GM19372 (cell line): ENCODE measurements around the gene TLCD2.
"Not testable (repeated sequence)": the region's sequence is repeated elsewhere in the genome, so short reads cannot be mapped to it uniquely, and the experiment has no call there.

ENCODE experiments used
- ATAC-seq: cut with Tn5 transposase; IDR thresholded peaks from one replicate; pipeline ENCODE4 v1.9.1; 2021; ENCODE audit warnings: mild to moderate bottlenecking, low read depth, moderate library complexity; ENCODE audit not compliant: unreplicated experiment

TLCD2 gene

DNA sequence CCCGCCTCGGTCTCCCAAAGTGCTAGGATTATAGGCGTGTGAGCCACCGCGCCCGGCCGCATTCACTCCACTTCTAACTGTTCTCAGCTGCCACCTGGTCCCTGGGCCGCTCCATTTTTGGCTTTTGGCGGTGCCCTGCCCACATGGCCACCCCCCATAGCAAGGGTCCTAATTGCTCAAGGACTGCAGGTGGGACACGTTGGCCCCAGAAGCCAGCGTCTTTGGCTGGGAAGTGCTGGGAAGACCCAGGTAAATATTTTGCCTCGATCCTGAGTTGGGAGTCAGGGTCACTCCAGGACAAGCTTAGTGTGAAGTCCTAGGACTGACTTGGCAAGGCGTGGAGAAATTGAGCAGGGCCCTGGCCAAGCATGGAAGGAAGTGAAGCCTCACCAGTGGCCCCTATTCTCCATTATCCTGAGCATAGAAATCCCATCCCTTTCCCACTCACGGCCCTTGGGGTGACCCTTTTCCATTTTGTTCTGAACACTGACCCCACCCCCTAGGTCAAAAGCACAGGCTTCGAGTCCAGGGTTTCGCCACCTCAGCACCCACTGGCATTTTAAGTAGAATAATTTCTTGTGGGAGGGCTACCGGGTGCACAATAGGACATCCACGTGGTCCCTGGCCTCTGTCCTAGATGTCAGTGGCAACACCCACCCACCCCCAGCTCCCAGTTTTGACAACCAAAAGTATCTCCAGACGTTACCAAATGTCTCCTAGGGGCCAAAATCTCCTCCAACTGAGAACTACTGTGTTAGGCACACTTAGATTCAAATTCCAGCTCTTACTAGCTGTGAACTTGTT lies 8.4 kb upstream of the TLCD2 start:
- no peak for ATAC-seq

DNA sequence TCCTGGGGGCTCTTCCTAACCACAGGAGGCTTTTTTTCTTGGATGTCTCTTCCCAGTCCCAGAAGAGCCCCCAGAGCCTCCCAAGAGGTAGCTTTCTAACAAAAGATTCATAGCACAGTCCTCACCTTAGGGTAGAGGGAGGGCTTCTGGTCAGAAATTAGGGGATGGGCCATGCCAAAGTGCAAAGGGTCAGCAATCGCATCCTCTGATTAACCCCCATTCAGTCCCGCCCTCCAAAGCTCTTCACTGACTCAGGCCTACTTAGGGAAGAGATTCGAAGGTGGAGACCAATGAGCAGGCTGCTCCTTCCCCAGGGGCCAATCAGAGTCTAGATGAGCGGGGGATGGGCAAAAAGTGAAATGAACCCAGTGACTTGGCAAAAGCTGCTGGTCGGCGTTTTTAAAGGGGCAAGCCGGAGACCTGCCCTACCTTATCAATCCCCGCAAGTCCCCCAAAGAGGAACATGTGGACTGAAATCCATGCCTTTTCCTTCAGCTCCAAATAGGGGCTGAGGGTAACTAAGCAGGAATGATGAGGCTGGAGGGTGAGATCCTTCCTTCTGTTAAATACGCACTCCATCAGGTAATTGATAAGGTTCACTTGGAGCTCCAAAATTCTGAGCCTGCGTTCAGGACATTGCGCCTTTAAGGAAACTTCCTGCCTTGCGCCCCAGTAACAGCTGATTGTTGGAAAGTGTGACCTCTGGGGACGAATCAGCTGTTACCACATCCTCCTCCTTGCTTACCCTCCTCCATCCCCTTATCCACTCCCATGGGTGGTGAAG lies 6.9 kb upstream of the TLCD2 start:
- ATAC-seq, result peak; percentile 47

DNA sequence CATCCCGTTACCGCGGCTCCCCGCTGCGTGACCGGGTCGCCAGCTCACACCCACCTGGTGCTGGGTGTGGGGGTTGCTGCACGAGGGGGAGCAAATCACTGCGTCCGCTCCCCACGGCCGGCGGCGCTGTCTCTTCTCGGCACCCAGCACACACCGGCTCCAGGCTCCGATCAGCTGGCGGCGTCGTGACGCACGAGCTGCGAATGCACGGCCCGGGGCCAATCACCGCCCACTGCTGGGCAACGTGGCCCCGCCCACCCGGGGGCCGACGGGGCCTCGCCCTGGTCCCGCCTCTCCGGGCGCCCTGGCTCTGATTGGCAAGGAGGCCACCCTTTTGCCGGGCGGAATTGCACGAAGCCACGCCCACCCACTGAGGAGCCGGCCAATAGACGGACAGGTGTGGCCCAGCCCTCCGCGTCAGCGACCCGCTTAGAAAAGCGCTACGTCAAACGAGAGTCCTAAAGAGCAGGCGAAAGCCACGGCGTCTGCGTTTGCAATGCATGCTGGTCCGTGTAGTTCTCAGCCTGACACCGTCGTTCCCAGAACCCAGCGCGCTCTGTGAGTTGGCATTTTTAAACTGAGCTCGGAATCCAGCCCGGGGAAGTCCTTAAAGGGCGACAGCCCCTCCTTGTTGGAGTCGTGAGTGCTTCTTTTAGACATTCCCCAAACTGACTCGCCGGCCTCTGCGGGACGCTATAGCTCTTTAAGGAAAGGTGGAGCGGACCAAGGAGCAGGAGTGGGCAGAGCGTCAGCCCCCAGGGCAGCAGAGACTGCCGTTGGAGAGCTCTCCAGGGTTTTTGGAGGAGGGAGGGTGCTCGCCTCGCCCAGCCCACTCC lies 6.1 kb upstream of the TLCD2 start:
- ATAC-seq, result peak; percentile 72

DNA sequence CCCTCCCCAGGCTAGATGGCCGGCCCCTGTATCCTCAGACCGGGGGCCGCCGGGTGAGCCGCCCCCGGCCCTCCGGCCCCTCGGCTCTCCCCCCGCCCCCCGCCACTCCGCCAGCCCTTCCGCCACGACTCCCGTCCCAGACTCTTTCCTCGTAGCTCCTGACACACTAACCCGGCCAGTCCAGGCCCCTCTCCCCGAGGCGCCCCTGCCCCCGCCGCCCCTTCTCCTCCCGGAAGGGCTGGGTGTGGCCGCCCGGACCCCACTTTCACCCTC lies 5.6 kb upstream of the TLCD2 start:
- no peak for ATAC-seq

DNA sequence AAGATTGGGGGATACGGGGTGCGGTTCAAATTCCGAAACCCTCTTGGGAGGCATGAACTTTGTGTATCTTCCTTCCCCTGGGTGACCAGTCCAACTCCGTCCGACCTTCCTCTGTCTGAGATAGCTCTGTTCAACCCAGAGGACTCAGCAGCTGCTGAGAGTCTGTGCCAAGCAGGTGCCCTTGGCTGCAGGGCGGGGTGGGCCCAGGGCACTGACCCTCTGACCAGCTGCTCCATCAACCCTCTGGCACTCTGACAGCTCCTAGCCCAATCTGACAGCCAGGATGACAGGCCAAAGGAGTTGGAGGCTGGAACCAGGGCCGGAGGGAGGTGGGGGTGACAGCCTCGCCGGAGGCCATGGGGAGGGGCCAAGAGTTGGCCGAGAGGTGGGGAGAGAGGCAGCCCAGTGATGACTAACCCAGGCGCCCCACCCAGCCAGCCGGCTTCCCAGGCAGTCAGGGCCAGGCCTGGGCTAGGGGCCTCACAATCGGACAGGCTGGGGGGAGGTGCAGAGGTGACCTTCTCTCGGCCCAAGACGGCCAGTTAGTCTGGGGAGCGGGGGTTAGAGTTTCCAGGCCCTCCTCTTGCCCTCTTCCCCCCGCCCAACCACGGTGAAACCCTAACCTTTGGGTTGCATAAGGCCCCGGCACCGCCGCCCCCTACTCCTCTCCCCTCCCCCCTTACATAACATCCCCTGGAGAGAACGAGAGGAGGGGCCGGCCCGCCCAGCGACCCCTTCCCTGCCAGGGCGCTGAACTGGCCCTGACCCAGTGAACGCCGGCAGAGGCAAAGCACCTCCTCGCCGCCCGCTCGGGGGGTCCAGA lies 5.0 kb upstream of the TLCD2 start:
- ATAC-seq, result no peak

DNA sequence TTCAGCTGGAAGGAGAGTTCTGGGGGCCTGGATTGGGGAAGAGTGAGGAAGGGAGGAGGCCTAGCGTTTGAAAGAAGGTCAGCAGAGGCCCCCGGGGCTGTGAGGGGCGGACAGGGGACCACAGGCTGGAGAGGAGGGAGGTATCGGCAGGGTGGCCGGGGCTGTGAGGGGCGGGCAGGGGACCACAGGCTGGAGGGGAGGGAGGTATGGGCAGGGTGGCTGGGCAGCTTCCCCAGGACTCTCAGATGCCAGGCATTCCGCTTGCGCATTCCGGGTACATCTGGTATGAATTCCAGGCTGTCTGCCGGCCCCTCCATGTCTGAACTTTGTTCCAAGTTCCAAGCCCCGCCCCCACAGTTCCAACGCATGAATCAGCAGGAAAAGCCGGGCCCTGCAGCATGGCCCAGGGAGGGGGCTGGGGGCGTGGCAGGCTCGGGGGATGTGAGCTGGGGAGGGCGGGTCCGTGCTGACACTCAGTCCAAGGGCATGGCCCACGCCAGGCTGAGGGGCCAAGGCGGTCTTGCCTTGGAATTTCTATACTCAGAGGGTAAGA lies 4.3 kb upstream of the TLCD2 start:
- no peak for ATAC-seq

DNA sequence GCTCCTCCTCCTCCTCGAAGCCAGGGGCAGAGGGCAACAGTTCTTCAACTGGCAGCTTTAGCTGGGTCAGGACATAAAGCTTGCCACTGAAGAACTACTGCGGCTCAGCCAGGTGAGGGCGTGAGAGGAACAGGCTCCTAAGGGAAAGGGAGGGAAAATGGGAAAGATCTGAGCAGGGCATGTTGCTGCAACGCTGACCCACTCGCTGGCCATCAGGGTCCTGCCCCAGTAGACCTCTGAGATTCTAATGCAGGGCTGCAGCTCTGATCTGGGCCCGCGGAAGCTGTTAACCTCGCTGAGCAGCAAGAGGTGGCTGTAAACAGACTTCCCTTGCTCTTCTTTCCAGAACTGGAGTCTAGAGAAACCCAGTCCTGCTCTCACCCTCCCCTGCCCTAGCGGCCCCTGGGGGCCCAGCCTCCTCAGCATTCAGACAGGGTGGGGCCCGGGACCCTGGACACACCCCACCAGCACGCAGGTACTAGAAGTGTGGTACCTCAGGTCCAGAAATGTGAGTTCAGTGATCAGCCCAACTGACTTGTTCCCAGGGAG lies 3.8 kb upstream of the TLCD2 start:
- no peak for ATAC-seq

DNA sequence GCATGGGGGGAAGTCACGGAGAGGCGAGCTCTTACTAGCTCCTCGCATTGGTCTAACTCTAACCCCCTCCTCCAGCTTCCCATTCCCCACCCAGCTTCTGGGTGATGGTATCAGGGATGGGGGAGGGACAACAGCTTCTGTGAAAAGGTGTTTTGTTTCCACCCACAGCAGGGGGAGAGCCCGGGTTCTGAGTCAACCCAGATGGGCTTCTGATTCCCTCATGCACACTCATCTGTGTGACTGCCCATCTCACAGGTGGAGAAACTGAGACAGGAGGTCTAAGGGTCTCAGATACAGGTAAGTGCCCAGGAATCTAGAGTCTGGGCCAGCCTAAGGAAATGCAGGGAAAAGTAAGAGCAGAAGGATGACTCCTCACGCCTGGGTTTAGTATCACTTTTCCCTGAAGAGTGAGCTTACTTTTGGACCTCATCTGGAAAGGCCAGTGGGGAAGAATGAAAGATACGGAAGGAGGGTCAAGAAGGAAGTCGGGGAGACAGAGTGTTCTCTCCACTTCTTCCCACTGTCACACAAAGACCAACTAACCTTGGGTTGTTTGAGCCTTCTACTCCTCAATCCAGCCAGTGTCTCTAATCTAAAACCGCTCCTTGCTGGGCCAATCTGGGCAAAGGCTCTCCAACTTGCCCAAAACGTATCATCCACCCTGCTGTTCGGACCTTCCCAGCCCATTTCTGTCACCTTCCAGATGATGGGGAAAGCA lies 3.1 kb upstream of the TLCD2 start:
- no peak for ATAC-seq

DNA sequence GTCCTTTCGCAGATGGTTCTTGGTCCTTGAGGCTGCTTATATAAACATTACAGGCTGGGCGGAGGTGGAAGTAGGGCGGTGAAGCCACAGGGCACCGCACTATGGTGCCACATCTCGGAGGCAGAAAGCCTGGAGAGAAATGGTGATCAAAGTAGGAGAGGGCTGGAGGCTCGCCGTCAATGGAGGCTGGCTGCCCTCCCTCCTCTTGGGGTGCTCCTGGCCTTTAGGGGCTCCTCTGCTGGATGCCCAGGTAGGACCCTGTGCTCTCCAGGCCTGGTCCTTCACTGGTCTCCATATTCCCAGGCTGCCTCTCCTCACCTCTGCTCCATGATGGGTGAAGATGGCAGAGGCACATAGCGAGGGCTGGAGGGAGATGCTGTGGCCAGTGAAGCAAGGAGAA lies 2.1 kb upstream of the TLCD2 start:
- ATAC-seq, result no peak

DNA sequence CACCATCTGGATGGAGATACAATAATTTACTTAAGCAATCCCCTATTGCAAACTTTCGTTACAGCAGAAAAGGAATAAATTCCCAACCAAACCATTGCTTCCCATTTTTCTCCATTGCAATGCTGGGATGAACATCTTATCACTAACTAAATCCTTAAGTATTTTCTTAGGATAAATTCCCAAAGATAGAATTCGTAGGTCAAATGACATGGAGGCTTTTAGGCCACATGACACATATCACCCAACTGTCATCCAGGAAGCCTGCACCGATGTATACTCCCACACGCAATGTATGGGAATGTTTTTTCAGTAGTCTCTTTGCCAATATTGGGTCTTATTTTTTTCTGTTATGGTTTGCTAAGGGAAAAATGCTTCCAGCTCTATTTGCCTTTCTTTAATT lies 1.6 kb upstream of the TLCD2 start:
- ATAC-seq, result no peak

DNA sequence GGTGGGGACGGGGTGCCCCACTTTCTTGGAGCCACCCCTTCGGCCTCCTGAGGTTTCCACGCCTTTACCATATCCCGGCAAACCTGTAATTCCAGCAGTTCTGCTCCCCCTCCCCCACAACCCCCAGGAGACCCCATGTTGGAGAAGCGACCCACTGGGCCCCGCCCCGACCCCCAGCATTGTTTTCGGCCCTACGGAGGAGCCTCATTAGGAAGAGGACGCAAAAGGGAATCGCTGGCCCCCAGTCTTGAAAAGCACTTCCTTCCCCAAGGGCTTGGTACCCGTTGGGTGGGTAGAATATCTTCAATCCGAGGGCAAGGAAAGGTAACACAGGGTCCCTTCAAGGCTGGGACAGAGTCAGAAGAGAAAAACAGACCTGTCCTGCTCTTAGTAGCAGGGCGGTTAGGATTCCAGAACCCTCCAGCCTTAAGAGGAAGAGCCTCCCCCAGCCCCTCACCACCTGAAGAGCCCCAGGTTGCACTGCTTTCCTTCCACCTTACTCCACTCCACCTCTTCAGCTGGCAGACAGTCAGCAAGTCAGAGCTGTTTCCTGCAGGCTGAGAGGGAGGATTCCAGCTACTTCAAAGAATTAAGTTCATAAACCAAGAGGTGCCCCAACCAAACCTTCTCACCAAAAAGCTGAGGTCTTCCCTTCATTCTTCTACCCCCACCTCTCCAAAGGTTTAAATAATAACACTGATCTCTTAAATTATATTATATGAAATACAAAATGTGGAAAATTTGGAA lies 803 bp upstream of the TLCD2 start:
- ATAC-seq, result no peak

DNA sequence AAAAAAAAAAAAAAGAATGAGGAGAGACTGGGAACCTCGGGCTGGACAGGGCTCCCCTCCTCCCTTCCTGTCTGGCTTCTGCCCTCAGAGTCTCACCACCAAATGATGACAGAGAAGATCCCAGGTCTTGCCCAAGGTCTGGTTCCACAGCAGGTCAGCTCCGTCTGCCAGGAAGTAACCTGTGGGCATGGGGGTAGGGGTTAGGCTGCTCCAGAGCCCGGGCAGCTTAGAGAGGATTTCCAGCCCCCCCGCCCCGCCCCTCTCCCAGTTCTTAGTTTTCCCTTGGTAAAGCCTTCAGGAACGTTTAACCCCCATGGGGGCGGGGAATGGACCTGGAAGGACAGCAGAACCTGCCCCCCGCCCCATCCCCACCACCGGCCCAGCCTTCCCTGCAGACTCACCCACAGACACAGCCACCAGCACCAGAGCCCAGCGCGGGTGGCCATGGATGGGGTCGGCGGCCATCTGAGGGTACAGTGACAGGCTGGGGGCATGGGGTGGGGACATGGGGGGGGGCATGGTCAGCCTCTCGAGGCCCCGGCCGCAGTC lies 700 bp downstream of the TLCD2 start:
- no peak for ATAC-seq

DNA sequence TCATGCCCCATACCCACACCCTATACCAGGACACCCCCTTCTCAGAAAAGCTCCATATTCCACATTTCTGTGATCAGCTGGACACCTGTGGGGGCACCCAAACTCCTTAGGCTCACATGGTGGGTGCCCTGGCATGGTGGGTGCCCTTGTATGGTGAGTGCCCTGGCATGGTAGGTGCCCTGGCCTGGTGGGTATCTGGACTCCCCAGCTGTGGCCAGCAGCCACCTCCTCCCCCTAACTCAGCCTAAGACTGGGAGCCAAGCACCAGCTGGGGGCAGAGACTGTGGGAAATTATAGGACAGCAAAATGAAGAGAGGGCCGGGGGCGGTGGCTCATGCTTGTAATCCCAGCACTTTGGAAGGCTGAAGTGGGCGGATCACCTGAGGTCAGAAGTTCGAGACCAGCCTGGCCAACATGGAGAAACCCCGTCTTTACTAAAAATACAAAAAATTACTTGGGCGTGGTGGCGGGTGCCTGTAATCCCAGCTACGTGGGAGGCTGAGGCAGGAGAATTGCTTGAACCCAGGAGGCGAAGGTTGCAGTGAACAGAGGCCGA lies 1.3 kb downstream of the TLCD2 start:
- not testable (repeated sequence) for ATAC-seq

DNA sequence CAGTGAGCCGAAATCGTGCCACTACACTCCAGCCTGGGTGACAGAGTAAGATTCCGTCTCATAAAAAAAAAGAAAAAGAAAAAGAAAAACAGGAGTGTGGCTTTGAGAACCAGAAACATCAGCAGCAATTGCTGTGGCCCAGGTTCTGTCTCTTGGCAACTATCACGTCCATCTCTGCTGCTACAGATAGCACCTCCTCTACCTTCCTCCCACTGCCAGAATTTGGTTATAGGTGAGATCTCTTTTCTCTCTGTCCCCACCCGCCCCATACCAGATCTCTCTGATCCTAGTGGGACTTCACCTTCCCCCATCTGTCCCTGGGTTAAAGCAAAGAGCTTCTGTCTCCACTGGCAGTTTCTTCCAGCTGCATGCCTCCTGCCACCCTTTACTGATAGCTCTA lies 3.1 kb downstream of the TLCD2 start:
- no peak for ATAC-seq

DNA sequence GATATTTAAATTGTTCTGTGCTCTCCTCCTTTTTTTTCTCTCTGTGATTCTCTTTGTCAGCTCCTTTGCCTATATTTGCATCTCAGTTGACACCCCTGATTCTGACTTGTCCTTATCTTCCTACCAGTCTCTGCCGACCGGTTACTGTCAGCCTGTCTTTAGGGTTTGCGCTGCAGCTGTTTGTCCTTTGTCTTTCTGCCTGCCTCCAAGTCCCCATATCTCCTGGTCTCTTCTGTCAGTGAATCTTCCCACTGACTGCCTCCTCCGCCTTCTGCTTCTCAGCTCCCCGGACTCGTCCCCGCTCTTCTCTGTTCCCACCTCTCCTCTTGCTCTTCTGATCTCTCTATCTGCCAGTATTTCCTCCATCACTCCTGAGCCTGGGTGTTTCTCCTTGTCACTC lies 5.2 kb downstream of the TLCD2 start:
- no peak for ATAC-seq

DNA sequence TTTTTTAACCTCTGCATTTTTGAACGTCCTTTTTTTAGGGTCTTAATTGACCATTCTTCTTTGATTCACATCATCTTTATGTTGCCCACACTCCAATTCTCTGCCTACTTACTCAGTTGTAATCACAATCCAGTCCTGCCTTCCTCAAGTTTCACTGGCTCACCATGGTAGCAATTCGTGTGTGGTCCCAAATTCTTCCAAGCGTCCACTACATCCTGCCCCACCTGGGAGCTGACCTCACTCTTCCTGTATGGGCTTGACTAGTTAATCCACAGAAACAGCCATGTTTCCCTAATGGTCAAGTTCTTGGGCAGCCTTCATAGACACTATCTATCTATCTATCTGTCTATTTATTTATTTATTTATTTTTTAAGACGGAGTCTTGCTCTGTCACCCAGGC lies 7.1 kb downstream of the TLCD2 start:
- no peak for ATAC-seq

DNA sequence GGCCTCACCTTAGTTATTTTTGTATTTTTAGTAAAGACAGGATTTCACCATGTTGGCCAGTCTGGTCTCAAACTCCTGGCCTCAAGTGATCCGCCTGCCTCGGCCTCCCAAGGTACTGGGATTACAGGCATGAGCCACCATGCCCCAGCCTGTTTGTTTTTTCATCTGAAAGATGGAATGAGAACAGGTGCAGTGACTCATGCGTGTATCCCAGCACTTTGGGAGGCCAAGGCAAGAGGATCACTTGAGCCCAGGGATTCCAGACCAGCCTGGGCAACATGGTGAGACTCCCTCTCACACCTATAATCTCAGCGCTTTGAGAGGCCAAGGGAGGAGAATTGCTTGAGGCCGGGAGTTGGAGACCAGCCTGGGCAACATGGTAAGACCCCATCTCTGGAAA lies 10.3 kb downstream of the TLCD2 start:
- not testable (repeated sequence) for ATAC-seq

DNA sequence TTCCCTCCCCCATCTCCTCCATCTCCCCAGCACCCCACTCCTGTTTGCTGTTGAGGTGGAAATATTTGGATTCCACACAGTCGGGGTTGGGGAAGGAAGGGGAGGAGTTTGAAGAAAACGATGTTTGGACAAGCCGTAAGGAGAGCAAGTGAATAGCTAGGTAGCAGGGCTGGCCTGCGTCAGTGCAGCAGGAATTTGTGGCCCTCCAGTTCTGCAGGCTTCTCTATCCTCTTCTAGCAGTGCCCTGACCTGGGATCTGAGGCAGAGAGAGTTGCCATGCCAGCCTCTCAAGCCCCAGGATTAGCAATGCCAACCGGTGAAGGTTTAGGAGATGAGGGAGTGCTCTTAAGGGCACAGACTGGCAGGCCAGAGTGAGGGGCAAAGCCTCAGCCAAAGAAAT lies 12.5 kb downstream of the TLCD2 start:
- no peak for ATAC-seq
